ENCODE measurements around the gene LARP1. TPM values are rescaled to one million over a fixed set of nuclear protein-coding genes. Genes with fewer than 3 reads are reported as not detected.

The LARP1 gene
- total RNA-seq, result 10 to 100 TPM; 92.4 to 98.1 TPM

DNA sequence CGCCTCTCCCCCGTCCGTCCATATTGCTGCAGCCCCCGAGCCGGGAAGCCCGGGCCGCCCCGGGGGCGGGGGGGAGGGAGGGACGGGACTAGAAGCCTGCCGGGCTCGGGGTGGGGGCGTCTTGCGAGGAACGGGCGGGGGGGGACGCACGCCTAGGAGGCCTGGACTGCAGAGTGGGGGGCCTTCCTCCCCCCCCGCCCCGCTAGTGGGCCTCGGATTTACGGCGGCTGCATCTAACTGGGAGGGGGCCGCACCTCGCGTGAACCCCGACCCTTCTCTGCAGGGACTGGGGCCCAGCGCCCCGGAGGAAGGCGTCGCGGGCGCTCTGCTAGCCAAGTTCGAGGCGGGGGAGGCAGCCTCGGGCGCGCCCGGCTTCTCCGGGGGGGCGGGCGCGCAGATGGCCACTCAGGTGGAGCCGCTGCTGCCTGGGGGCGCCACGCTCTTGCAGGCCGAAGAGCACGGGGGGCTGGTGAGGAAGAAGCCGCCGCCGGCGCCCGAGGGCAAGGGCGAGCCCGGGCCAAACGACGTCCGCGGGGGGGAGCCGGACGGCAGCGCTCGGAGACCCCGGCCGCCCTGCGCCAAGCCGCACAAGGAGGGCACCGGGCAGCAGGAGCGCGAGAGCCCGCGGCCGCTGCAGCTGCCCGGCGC lies at the start of gene LARP1:
Gene LARP1, plus strand, starts transcription at position 17 of the 648 bp plus-strand sequence. Its CDS starts 381 bp downstream, at position 398.
- H3K27me3 ChIP-seq, result no peaks in the 10 kb centered on the region
- no peaks in the 10 kb centered on the region for H3K36me3 ChIP-seq
- H3K4me3 ChIP-seq, result peak within 1 kb of the TSS; percentile 95
- H3K27ac ChIP-seq, result peak within 1 kb of the TSS; percentile 99 to 100
- TF ChIP-seq, protein P1, sequence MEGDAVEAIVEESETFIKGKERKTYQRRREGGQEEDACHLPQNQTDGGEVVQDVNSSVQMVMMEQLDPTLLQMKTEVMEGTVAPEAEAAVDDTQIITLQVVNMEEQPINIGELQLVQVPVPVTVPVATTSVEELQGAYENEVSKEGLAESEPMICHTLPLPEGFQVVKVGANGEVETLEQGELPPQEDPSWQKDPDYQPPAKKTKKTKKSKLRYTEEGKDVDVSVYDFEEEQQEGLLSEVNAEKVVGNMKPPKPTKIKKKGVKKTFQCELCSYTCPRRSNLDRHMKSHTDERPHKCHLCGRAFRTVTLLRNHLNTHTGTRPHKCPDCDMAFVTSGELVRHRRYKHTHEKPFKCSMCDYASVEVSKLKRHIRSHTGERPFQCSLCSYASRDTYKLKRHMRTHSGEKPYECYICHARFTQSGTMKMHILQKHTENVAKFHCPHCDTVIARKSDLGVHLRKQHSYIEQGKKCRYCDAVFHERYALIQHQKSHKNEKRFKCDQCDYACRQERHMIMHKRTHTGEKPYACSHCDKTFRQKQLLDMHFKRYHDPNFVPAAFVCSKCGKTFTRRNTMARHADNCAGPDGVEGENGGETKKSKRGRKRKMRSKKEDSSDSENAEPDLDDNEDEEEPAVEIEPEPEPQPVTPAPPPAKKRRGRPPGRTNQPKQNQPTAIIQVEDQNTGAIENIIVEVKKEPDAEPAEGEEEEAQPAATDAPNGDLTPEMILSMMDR (IDR thresholded peaks at IDR 0.05), result no peak
- H3K4me1 ChIP-seq, result peaks cover 2 to 49% of the 10 kb centered on the region in 2 donors
- no peak for DNase-seq (ENCODE audit: low spot score)
- H3K9me3 ChIP-seq, result no peaks in the 10 kb centered on the region

DNA sequence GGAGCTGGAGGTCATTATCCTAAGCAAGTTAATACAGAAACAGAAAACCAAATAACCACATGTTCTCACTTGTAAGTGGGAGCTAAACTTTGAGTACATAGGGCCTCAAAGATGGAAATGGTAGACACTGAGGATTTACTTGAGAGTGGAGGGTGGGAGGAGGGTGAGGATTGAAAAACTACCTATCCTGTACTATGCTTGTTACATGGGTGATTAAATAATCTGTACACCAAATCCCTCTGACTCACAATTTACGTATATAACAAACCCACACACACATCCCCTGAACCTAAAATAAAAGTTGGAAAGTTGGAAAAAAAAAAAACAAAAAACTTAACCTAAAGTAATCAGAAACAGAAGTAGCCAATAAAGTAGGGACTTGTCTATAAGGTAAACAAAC lies 48.8 kb upstream of the LARP1 start:
- H3K9me3 ChIP-seq, result no peaks in the 10 kb centered on the region
- no peak overlapping the region for H3K4me3 ChIP-seq
- H3K4me1 ChIP-seq, result no peaks in the 10 kb centered on the region
- TF ChIP-seq, protein P1 (IDR thresholded peaks at IDR 0.05), result no peak
- no peaks in the 10 kb centered on the region for H3K27me3 ChIP-seq
- no peak for DNase-seq (ENCODE audit: low spot score)
- no peak overlapping the region for H3K27ac ChIP-seq
- no peaks in the 10 kb centered on the region for H3K36me3 ChIP-seq

DNA sequence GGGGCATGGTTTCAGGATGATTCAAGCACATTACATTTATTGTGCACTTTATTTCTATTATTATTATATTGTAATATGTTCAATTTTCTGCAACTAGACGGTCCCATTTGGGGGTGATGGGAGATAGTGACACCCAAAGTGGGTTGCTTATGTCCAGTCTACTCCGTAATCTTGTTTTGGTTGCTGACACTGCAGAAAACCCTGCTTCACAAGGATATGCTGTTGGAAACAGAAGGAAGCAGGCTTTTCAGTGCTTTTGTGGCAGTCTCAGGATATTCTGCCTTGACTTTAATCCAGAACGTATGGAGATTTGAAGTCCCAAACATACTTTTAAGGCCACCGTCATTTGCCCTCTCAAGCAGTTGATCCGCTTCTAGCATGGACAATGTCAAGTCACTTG lies 47.5 kb upstream of the LARP1 start:
- TF ChIP-seq, protein P1 (IDR thresholded peaks at IDR 0.05), result no peak
- no peak for DNase-seq (ENCODE audit: low spot score)
- H3K4me1 ChIP-seq, result no peaks in the 10 kb centered on the region
- H3K4me3 ChIP-seq, result no peak overlapping the region
- no peaks in the 10 kb centered on the region for H3K36me3 ChIP-seq
- H3K27ac ChIP-seq, result no peak overlapping the region
- no peaks in the 10 kb centered on the region for H3K9me3 ChIP-seq
- no peaks in the 10 kb centered on the region for H3K27me3 ChIP-seq

DNA sequence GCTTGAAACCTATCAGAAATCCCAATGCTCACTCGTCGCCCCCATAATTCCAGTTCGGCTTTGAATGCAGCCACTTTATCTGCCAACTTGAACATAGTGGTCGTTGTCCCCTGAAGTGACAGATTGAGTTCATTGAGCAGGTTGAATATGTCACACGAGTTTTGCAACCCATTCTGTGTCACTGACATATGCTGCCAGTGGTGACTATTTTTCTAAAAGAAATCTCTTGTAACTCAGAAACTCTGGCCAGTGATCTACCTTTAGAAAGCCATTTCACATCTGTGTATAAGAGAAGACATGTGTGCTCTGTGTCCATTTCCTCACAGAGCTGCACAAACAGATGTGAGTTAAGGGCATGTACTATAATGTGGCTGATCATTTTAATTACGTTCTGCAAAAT lies 47.0 kb upstream of the LARP1 start:
- Histone ChIP-seq H3K4me1 (no peaks in the 10 kb centered on the region), H3K27me3 (no peaks in the 10 kb centered on the region), H3K27ac (no peak overlapping the region), H3K36me3 (no peaks in the 10 kb centered on the region), H3K4me3 (no peak overlapping the region), H3K9me3 (no peaks in the 10 kb centered on the region)
- TF ChIP-seq, protein P1 (IDR thresholded peaks at IDR 0.05), result no peak
- DNase-seq (ENCODE audit: low spot score), result no peak

DNA sequence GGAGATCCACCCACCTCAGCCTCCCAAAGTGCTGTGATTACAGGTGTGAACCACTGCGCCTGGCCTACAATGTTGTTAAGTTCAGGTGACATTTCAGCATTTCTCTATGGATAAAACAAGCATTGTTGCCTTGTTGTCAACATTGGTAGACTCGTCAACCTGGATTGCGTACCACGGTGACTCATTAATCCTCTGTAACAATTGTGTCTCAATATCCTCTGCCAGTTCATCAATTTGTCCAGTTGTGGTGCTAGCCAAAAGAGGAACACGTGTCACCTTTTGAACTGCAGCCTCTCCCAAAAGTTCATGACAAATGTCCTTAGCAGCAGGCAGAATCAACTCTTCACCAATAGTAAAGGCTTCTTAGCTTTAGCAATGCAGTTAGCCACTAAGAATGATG lies 46.3 kb upstream of the LARP1 start:
- Histone ChIP-seq H3K27ac (no peak overlapping the region), H3K4me1 (no peaks in the 10 kb centered on the region), H3K9me3 (no peaks in the 10 kb centered on the region), H3K27me3 (no peaks in the 10 kb centered on the region), H3K36me3 (no peaks in the 10 kb centered on the region), H3K4me3 (no peak overlapping the region)
- no peak for DNase-seq (ENCODE audit: low spot score)
- TF ChIP-seq, protein P1 (IDR thresholded peaks at IDR 0.05), result no peak
